Measurements from ENCODE around the gene DEGS2. TPM values are rescaled to one million over a fixed set of nuclear protein-coding genes. Genes with fewer than 3 reads are reported as not detected.

DEGS2 gene
- total and polyA plus RNA-seq, 2 donors (not counting 1 experiment from before 2014, with no cell fraction given) = 0.82 to 6.4 TPM

GRCh38 chr14:100173353-100173752 lies 13.9 kb upstream of the DEGS2 start:
- ChIA-PET POLR2A (no interaction called here), CTCF (interaction anchor here (1.5 kb wide), 1 partner anchor 20 kb away, joined by 3 read pairs; no protein-coding TSS in a partner anchor)
- Mint-ChIP-seq H3K4me1 (peaks cover 2% of the 10 kb centered on the region), H3K9me3 (ENCODE audit: insufficient read depth) (no peaks in the 10 kb centered on the region), H3K27me3 (peaks cover 17% of the 10 kb centered on the region), H3K27ac (no peak overlapping the region), H3K4me3 (no peak overlapping the region)
- Histone ChIP-seq H4K20me1 (ENCODE audit: control insufficient read depth, insufficient read depth, low read length, poor library complexity, severe bottlenecking) (no peaks in the 10 kb centered on the region), H3K4me1 (ENCODE audit: control insufficient read depth in 2 of 2, insufficient read depth in 2 of 2, low read length in 2 of 2) (peaks cover 2 to 9% of the 10 kb centered on the region in 2 donors), H3K36me3 (replicated peaks in 1 of 2; ENCODE audit: control extremely low read depth in 1 of 2, control insufficient read depth in 1 of 2, extremely low read depth in 1 of 2, insufficient read depth in 2 of 2, low read length in 1 of 2) (no peaks in the 10 kb centered on the region), H3K4me3 (ENCODE audit: control extremely low read depth in 1 of 5, extremely low read depth in 1 of 5, insufficient read depth in 1 of 5, low read depth in 2 of 5, low read length in 4 of 5) (no peak overlapping the region), H3K9me3 (ENCODE audit: control extremely low read depth in 1 of 3, control insufficient read depth in 2 of 3, insufficient read depth in 1 of 3, low read length in 2 of 3) (no peaks in the 10 kb centered on the region), H3K4me2 (replicated peaks; ENCODE audit: low read depth, low read length, poor library complexity, severe bottlenecking) (no peak overlapping the region), H3K27me3 (replicated peaks in 1 of 4; ENCODE audit: control extremely low read depth in 1 of 4, control insufficient read depth in 3 of 4, insufficient read depth in 4 of 4, low read length in 3 of 4) (peaks cover 0 to 4% (median 0%) of the 10 kb centered on the region in 4 experiments), H3K79me2 (ENCODE audit: control insufficient read depth, insufficient read depth, low read length) (no peaks in the 10 kb centered on the region), H3K27ac (ENCODE audit: low read length in 2 of 2) (no peak overlapping the region), H3K9ac (ENCODE audit: low read length) (no peak overlapping the region), H2AFZ (ENCODE audit: insufficient read depth, low read depth, low read length, poor library complexity, severe bottlenecking) (no peak overlapping the region)
- WGBS (ENCODE audit: insufficient coverage) = 90% methylated on average over 4 of the region's 7 CpGs
- DNase-seq (no peak), ATAC-seq (ENCODE audit: low read depth) (no peak)
- intact Hi-C loops (cut with micrococcal nuclease) = no loop called here
- TF ChIP-seq, protein P1, sequence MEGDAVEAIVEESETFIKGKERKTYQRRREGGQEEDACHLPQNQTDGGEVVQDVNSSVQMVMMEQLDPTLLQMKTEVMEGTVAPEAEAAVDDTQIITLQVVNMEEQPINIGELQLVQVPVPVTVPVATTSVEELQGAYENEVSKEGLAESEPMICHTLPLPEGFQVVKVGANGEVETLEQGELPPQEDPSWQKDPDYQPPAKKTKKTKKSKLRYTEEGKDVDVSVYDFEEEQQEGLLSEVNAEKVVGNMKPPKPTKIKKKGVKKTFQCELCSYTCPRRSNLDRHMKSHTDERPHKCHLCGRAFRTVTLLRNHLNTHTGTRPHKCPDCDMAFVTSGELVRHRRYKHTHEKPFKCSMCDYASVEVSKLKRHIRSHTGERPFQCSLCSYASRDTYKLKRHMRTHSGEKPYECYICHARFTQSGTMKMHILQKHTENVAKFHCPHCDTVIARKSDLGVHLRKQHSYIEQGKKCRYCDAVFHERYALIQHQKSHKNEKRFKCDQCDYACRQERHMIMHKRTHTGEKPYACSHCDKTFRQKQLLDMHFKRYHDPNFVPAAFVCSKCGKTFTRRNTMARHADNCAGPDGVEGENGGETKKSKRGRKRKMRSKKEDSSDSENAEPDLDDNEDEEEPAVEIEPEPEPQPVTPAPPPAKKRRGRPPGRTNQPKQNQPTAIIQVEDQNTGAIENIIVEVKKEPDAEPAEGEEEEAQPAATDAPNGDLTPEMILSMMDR (IDR thresholded peaks at IDR 0.05) = no peak
- no peak for TF ChIP-seq EZH2 (IDR thresholded peaks at IDR 0.05; ENCODE audit: borderline replicate concordance, insufficient read depth, low read depth, low read length, poor library complexity, severe bottlenecking)

GRCh38 chr14:100172811-100173210 lies 13.4 kb upstream of the DEGS2 start:
- Mint-ChIP-seq H3K9me3 (ENCODE audit: insufficient read depth) (no peaks in the 10 kb centered on the region), H3K4me1 (peaks cover 2% of the 10 kb centered on the region), H3K27me3 (peaks cover 17% of the 10 kb centered on the region), H3K27ac (no peak overlapping the region), H3K4me3 (no peak overlapping the region)
- Histone ChIP-seq H3K9me3 (ENCODE audit: control extremely low read depth in 1 of 3, control insufficient read depth in 2 of 3, insufficient read depth in 1 of 3, low read length in 2 of 3) (no peaks in the 10 kb centered on the region), H3K36me3 (replicated peaks in 1 of 2; ENCODE audit: control extremely low read depth in 1 of 2, control insufficient read depth in 1 of 2, extremely low read depth in 1 of 2, insufficient read depth in 2 of 2, low read length in 1 of 2) (no peaks in the 10 kb centered on the region), H3K9ac (ENCODE audit: low read length) (no peak overlapping the region), H3K4me2 (replicated peaks; ENCODE audit: low read depth, low read length, poor library complexity, severe bottlenecking) (no peak overlapping the region), H3K27me3 (replicated peaks in 1 of 4; ENCODE audit: control extremely low read depth in 1 of 4, control insufficient read depth in 3 of 4, insufficient read depth in 4 of 4, low read length in 3 of 4) (peaks cover 0 to 4% (median 0%) of the 10 kb centered on the region in 4 experiments), H4K20me1 (ENCODE audit: control insufficient read depth, insufficient read depth, low read length, poor library complexity, severe bottlenecking) (no peaks in the 10 kb centered on the region), H3K27ac (ENCODE audit: low read length in 2 of 2) (no peak overlapping the region), H3K79me2 (ENCODE audit: control insufficient read depth, insufficient read depth, low read length) (no peaks in the 10 kb centered on the region), H3K4me1 (ENCODE audit: control insufficient read depth in 2 of 2, insufficient read depth in 2 of 2, low read length in 2 of 2) (peaks cover 6 to 12% of the 10 kb centered on the region in 2 donors), H2AFZ (ENCODE audit: insufficient read depth, low read depth, low read length, poor library complexity, severe bottlenecking) (no peak overlapping the region), H3K4me3 (ENCODE audit: control extremely low read depth in 1 of 5, extremely low read depth in 1 of 5, insufficient read depth in 1 of 5, low read depth in 2 of 5, low read length in 4 of 5) (no peak overlapping the region)
- ATAC-seq (ENCODE audit: low read depth) = no peak
- no peak for TF ChIP-seq EZH2 (IDR thresholded peaks at IDR 0.05; ENCODE audit: borderline replicate concordance, insufficient read depth, low read depth, low read length, poor library complexity, severe bottlenecking)
- TF ChIP-seq, protein P1 (IDR thresholded peaks at IDR 0.05) = no peak
- ChIA-PET POLR2A (no interaction called here), CTCF (no interaction called here)
- no peak for DNase-seq
- intact Hi-C loops (cut with micrococcal nuclease) = no loop called here
- WGBS (ENCODE audit: insufficient coverage) = no CpG with 5 or more reads among the region's 5 CpGs

All from B cell (primary cell).